ENCODE measurements around the gene PRKAR1B. TPM values are rescaled to one million over a fixed set of nuclear protein-coding genes. Genes with fewer than 3 reads are reported as not detected.

The PRKAR1B gene
- total RNA-seq, 4 donors from 2014 or later = 7.3 to 15.6 (median 12.3) TPM

GRCh38 chr7:527723-528122 is 199.4 kb downstream of the PRKAR1B start:
- Histone ChIP-seq H3K4me1 (peaks cover 0 to under 1% of the 10 kb centered on the region in 2 donors), H3K27me3 (no peaks in the 10 kb centered on the region), H3K36me3 (no peaks in the 10 kb centered on the region), H3K27ac (no peak overlapping the region), H3K4me3 (replicated peaks in 1 of 3) (no peak overlapping the region), H3K9me3 (no peaks in the 10 kb centered on the region)
- no peak for DNase-seq
- TF ChIP-seq POLR2A (IDR thresholded peaks at IDR 0.05) (no peak), CTCF (IDR thresholded peaks at IDR 0.05) (no peak)
- intact Hi-C loops (cut with DNase I) = loop anchor here (10.0 kb wide), 1 partner anchor 203 kb away; no protein-coding TSS in a partner anchor
- WGBS, 2 donors = 76 to 86% methylated on average over 4 of the region's 4 CpGs

GRCh38 chr7:526460-527034 is 200.5 kb downstream of the PRKAR1B start:
- intact Hi-C loops (cut with DNase I) = loop anchor here (10.0 kb wide), 1 partner anchor 202 kb away; no protein-coding TSS in a partner anchor
- no peak overlapping the region for H3K27ac ChIP-seq
- peaks cover 12% of the 10 kb centered on the region for H3K27me3 ChIP-seq
- H3K9me3 ChIP-seq = no peaks in the 10 kb centered on the region
- TF ChIP-seq CTCF (IDR thresholded peaks at IDR 0.05) = no peak
- no peak for TF ChIP-seq POLR2A (IDR thresholded peaks at IDR 0.05)
- H3K36me3 ChIP-seq = no peaks in the 10 kb centered on the region
- no peak overlapping the region for H3K4me3 ChIP-seq (replicated peaks in 1 of 3)
- H3K4me1 ChIP-seq = peaks cover 11 to 13% of the 10 kb centered on the region in 2 donors
- DNase-seq = no peak
- WGBS, 2 donors = 75 to 82% methylated on average over 18 to 20 of the region's 22 CpGs

- H3K4me3 ChIP-seq (replicated peaks in 1 of 3) = no peak overlapping the region
- no peak overlapping the region for H3K27ac ChIP-seq
- TF ChIP-seq CTCF (IDR thresholded peaks at IDR 0.05) = no peak
- TF ChIP-seq POLR2A (IDR thresholded peaks at IDR 0.05) = no peak
- DNase-seq = no peak
- intact Hi-C loops (cut with DNase I) = loop anchor here (10.0 kb wide), 1 partner anchor 201 kb away; no protein-coding TSS in a partner anchor
- H3K36me3 ChIP-seq = no peaks in the 10 kb centered on the region
- no peaks in the 10 kb centered on the region for H3K9me3 ChIP-seq
- peaks cover 18% of the 10 kb centered on the region for H3K27me3 ChIP-seq
- 80 to 84% methylated on average over 12 of the region's 12 CpGs for WGBS, 2 donors
- H3K4me1 ChIP-seq = peaks cover 16 to 21% of the 10 kb centered on the region in 2 donors
These were observed 201.3 kb downstream of the PRKAR1B start for GRCh38 chr7:525740-526139.

- TF ChIP-seq CTCF (IDR thresholded peaks at IDR 0.05) = no peak
- no peak for TF ChIP-seq POLR2A (IDR thresholded peaks at IDR 0.05)
- H3K4me3 ChIP-seq (replicated peaks in 1 of 3) = no peak overlapping the region
- H3K9me3 ChIP-seq = no peaks in the 10 kb centered on the region
- no peak overlapping the region for H3K27ac ChIP-seq
- peaks cover 20 to 28% of the 10 kb centered on the region in 2 donors for H3K4me1 ChIP-seq
- no peak for DNase-seq
- 83 to 96% methylated on average over 9 of the region's 9 CpGs for WGBS, 2 donors
- peaks cover 18% of the 10 kb centered on the region for H3K27me3 ChIP-seq
- intact Hi-C loops (cut with DNase I) = loop anchor here (10.0 kb wide), 1 partner anchor 200 kb away; no protein-coding TSS in a partner anchor
- no peaks in the 10 kb centered on the region for H3K36me3 ChIP-seq
These were observed 202.3 kb downstream of the PRKAR1B start for GRCh38 chr7:524800-525199.

Measured in thyroid gland (tissue), 4 donors.